Loucy (cell line): ENCODE data around the gene SYNRG.

Experiments
- CTCF ChIP-seq: fragments of 200-600 bp; sonication (generic); conservative IDR thresholded peaks from 2 replicates; pipeline ENCODE4 v1.5.1; 2014; ENCODE audit warnings: mild to moderate bottlenecking, antibody characterized with exemption, low read length
- EZH2phosphoT487 ChIP-seq: fragments of 200-600 bp; IDR thresholded peaks from 2 replicates; pipeline ENCODE4 v1.6.1; 2018; ENCODE audit warnings: antibody characterized with exemption, mild to moderate bottlenecking, moderate library complexity, borderline replicate concordance

GRCh38 chr17:37520174-37520573 is 89.0 kb downstream of the SYNRG start:
- TF ChIP-seq CTCF = no peak
- no peak for TF ChIP-seq EZH2phosphoT487
